ENCODE data around the gene PARVB. TPM values are rescaled to one million over a fixed set of nuclear protein-coding genes. Genes with fewer than 3 reads are reported as not detected.

Gene PARVB
- total and polyA plus RNA-seq, 2 donors (not counting 3 experiments of a cell fraction or from before 2014, with no cell fraction given) = 155 to 162 TPM

DNA sequence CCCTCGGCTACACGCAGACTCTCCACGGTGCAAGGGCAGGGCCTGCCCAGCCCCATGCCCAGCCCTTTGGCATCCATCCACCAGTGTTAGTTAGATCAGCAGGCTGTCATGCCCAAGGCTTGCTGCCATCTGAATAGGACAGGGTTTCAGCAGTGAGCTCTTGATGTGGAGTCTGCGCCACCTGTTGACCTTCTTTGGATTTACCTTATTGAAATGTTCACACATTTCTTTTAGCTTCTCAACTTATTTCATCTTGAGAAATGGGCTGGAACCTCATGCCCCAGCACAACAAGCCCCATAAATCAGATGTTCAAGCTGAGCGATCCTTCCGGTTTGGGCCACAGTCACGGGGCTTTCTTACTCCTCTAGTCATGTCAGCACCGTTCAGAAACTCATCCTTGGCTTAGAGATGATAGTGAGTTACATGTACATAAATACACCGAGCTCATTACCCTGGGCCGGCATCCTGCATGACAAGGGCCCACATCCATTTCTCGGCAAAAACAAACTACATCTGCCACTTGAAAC is 61.7 kb downstream of the PARVB start:
- Histone ChIP-seq H3K36me3 (ENCODE audit: control insufficient read depth in 2 of 2, extremely low read depth in 1 of 2, insufficient read depth in 2 of 2, low read length in 2 of 2) (peaks cover 0 to 5% of the 10 kb centered on the region in 2 experiments), H3K9ac (replicated peaks; ENCODE audit: extremely low read depth, insufficient read depth, low read length) (no peak overlapping the region), H3K4me1 (ENCODE audit: control insufficient read depth, extremely low read depth, insufficient read depth, low read length) (peaks cover 3% of the 10 kb centered on the region), H3K4me2 (ENCODE audit: insufficient read depth, low read length) (no peak overlapping the region), H4K20me1 (replicated peaks; ENCODE audit: control insufficient read depth, extremely low read depth, insufficient read depth, low read length) (no peaks in the 10 kb centered on the region), H3K9me3 (replicated peaks; ENCODE audit: control insufficient read depth, insufficient read depth, low read length) (no peaks in the 10 kb centered on the region), H3K4me3 (replicated peaks in 1 of 3; ENCODE audit: insufficient read depth in 1 of 3, low read depth in 1 of 3, low read length in 3 of 3) (no peak overlapping the region), H3K27ac (ENCODE audit: insufficient read depth, low read depth, low read length) (no peak overlapping the region), H3K27me3 (ENCODE audit: control insufficient read depth in 2 of 2, insufficient read depth in 2 of 2, low read length in 2 of 2) (no peaks in the 10 kb centered on the region), H3K79me2 (ENCODE audit: control insufficient read depth, insufficient read depth, low read length) (peaks cover 56% of the 10 kb centered on the region), H3K9me1 (replicated peaks; ENCODE audit: control insufficient read depth, extremely low read depth, insufficient read depth, low read length) (no peaks in the 10 kb centered on the region), H2AFZ (ENCODE audit: low read depth, low read length) (no peak overlapping the region)
- peak; percentile 80 for DNase-seq (ENCODE audit: low read depth, low spot score)
- TF ChIP-seq EZH2 (IDR thresholded peaks at IDR 0.05; ENCODE audit: borderline replicate concordance, low read depth, low read length, severe bottlenecking) (no peak), MYC (IDR thresholded peaks at IDR 0.05; ENCODE audit: low read depth, low read length) (no peak)
- TF ChIP-seq, protein P1, sequence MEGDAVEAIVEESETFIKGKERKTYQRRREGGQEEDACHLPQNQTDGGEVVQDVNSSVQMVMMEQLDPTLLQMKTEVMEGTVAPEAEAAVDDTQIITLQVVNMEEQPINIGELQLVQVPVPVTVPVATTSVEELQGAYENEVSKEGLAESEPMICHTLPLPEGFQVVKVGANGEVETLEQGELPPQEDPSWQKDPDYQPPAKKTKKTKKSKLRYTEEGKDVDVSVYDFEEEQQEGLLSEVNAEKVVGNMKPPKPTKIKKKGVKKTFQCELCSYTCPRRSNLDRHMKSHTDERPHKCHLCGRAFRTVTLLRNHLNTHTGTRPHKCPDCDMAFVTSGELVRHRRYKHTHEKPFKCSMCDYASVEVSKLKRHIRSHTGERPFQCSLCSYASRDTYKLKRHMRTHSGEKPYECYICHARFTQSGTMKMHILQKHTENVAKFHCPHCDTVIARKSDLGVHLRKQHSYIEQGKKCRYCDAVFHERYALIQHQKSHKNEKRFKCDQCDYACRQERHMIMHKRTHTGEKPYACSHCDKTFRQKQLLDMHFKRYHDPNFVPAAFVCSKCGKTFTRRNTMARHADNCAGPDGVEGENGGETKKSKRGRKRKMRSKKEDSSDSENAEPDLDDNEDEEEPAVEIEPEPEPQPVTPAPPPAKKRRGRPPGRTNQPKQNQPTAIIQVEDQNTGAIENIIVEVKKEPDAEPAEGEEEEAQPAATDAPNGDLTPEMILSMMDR (IDR thresholded peaks at IDR 0.05; ENCODE audit: extremely low read depth in 1 of 2, insufficient read depth in 1 of 2, low read depth in 1 of 2, low read length in 2 of 2) = peak; percentile 49 to 62
- peak; percentile 81 for FAIRE-seq
- intact Hi-C loops (cut with micrococcal nuclease) = loop anchor here (1.0 kb wide), 3 partner anchors 83 to 540 kb away; no protein-coding TSS in a partner anchor
- dilution Hi-C loops (cut with MboI; ENCODE audit: extremely low pct_ligation_motif_present, low sequenced_read_pairs) = no loop called here
- ChIA-PET CTCF (interaction anchor here (0.6 to 9.5 kb wide), 50 partner anchors 9 to 541 kb away, joined by 3 to 640 read pairs (median 5); partner anchors contain the start of genes PARVB, PNPLA3 and SAMM50), POLR2A (interaction anchor here (1.5 kb wide), 1 partner anchor 93 kb away, joined by 6 read pairs; no protein-coding TSS in a partner anchor)
- no TSS peak for BruUV-seq (replicated peaks)

Measured in endothelial cell of umbilical vein (primary cell).